Immature natural killer cell (primary cell): Measurements from ENCODE around the gene SSX5. TPM values are rescaled to one million over a fixed set of nuclear protein-coding genes. Genes with fewer than 3 reads are reported as not detected.
"Not testable (repeated sequence)": the region's sequence is repeated elsewhere in the genome, so short reads cannot be mapped to it uniquely, and the experiment has no call there.

Source experiments
- DNase-seq, 3 donors: peaks; one replicate each; pipeline ENCODE4 v3.0.0; 2022; ENCODE audit warnings: mixed read lengths in 1 of 3
- H3K27ac Mint-ChIP-seq, 6 donors: one replicate each; pipeline ENCODE4 v1.8.0; 2020; ENCODE audit warnings: mixed read lengths in 6 of 6, mild to moderate bottlenecking in 5 of 6, inconsistent platforms in 4 of 6, moderate library complexity in 3 of 6
- H3K27me3 Mint-ChIP-seq, 3 donors: one replicate each; pipeline ENCODE4 v1.8.0; 2020 to 2021; ENCODE audit warnings: low read depth in 3 of 3, mild to moderate bottlenecking in 3 of 3, mixed read lengths in 3 of 3, moderate library complexity in 3 of 3, inconsistent platforms in 1 of 3
- H3K36me3 Mint-ChIP-seq, 3 donors: one replicate each; pipeline ENCODE4 v1.8.0; 2020; ENCODE audit warnings: mixed read lengths in 3 of 3, inconsistent platforms in 2 of 3, mild to moderate bottlenecking in 2 of 3
- H3K4me1 Mint-ChIP-seq, 2 donors: one replicate each; pipeline ENCODE4 v1.8.0; 2020; ENCODE audit warnings: inconsistent platforms in 2 of 2, mild to moderate bottlenecking in 2 of 2, mixed read lengths in 2 of 2, moderate library complexity in 1 of 2
- H3K4me3 Mint-ChIP-seq, 5 donors: one replicate each; pipeline ENCODE4 v1.8.0; 2020; ENCODE audit warnings: mild to moderate bottlenecking in 5 of 5, mixed read lengths in 5 of 5, inconsistent platforms in 3 of 5, moderate library complexity in 3 of 5
- H3K9me3 Mint-ChIP-seq, 6 donors: one replicate each; pipeline ENCODE4 v1.8.0; 2020; ENCODE audit warnings: mild to moderate bottlenecking in 6 of 6, mixed read lengths in 6 of 6, inconsistent platforms in 4 of 6, moderate library complexity in 3 of 6
- polyA plus RNA-seq, 3 donors: library from polyadenylated mRNA; unstranded; fragments of 300-500 nt; fragmentation: Illumina TruSeq; gene quantifications; one replicate each; pipeline ENCODE4 v1.2.3, GENCODE V29; 2021

The SSX5 gene, protein sequence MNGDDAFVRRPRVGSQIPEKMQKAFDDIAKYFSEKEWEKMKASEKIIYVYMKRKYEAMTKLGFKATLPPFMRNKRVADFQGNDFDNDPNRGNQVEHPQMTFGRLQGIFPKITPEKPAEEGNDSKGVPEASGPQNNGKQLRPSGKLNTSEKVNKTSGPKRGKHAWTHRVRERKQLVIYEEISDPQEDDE
- polyA plus RNA-seq: not detected

DNA sequence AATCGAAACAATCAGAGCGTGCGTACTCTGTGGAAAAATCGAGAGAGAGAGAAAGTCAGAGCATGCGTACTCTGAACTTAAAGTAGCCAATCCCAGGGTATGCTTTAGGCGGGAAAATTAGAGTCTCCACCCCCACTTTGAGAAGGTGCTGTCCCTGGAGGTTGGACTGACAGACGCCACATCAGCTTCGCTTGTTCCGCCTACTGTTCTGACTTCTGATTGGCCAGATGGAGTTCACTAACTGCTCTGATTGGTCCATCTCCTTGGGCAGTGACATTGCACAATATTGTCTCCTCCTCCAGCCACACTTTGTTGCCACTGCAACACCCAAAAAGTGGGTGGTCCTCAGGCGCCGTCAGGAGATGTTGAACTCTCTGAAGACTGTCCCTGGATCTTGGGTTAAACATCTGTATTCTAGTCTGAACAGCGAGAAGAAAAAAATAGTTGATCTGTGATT is at the start of gene SSX5:
Gene SSX5 (minus strand): TSS at position 51 of the 457 bp plus-strand sequence. CDS start 1,437 bp downstream, outside the sequence.
- peaks cover 4 to 19% (median 11%) of the 10 kb centered on the region in 3 donors for H3K27me3 Mint-ChIP-seq
- H3K4me1 Mint-ChIP-seq: no peaks in the 10 kb centered on the region
- no peaks in the 10 kb centered on the region for H3K36me3 Mint-ChIP-seq
- no peak within 1 kb of the TSS for H3K4me3 Mint-ChIP-seq
- no peak for DNase-seq
- no peak within 1 kb of the TSS for H3K27ac Mint-ChIP-seq
- H3K9me3 Mint-ChIP-seq: no peaks in the 10 kb centered on the region

DNA sequence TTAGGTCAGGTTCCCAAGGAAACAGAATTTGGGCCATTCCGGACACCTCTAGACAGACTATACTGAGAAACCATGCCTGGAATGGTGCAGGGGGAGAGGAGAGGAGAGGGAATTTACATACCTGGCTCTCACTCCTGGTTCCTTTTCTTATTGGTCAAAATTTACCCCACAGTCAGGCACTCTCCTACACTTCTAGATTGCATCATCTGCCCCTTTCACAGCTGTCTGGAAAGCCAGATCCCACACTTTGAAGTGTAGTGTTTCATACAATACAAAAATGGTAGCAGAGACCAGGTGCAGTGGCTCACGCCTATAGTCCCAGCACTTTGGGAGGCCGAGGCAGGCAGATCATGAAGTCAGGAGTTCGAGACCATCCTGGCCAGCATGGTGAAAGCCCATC is 27.6 kb upstream of the SSX5 start:
- not testable (repeated sequence) for DNase-seq, H3K4me1 Mint-ChIP-seq, H3K36me3 Mint-ChIP-seq, H3K27ac Mint-ChIP-seq, H3K9me3 Mint-ChIP-seq, H3K4me3 Mint-ChIP-seq, H3K27me3 Mint-ChIP-seq

- not testable (repeated sequence) for DNase-seq, H3K9me3 Mint-ChIP-seq, H3K4me3 Mint-ChIP-seq, H3K27ac Mint-ChIP-seq, H3K4me1 Mint-ChIP-seq, H3K36me3 Mint-ChIP-seq
- peaks cover 0 to 10% (median under 1%) of the 10 kb centered on the region in 3 donors for H3K27me3 Mint-ChIP-seq
Observed at GRCh38 chrX:48214341-48214740, 17.7 kb upstream of the SSX5 start.

DNA sequence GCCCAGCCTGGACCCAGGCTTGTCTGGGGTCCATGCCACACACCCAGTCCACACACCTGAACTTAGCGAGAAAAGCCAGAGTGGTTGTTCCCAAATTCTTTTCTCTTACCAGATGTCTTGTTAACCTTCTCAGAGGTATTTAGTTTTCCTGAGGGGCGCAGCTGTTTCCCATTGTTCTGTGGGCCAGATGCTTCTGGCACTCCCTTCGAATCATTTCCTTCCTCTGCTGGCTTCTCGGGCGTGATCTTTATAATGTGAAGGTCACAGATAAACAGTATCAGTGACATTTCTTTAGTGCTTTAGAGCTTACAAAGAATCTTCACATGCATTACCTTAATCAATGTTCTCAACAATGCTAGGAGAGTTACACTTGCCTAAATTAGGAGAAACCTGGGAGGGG is 6.6 kb downstream of the SSX5 start:
- not testable (repeated sequence) for DNase-seq, H3K4me1 Mint-ChIP-seq, H3K9me3 Mint-ChIP-seq, H3K4me3 Mint-ChIP-seq, H3K36me3 Mint-ChIP-seq, H3K27ac Mint-ChIP-seq
- peaks cover 2 to 22% (median 5%) of the 10 kb centered on the region in 3 donors for H3K27me3 Mint-ChIP-seq

- H3K4me3 Mint-ChIP-seq, H3K4me1 Mint-ChIP-seq, DNase-seq, H3K9me3 Mint-ChIP-seq, H3K27ac Mint-ChIP-seq, H3K36me3 Mint-ChIP-seq: not testable (repeated sequence)
- peaks cover 3 to 10% (median 8%) of the 10 kb centered on the region in 3 donors for H3K27me3 Mint-ChIP-seq
Observed at GRCh38 chrX:48181882-48182281, 14.7 kb downstream of the SSX5 start.

DNA sequence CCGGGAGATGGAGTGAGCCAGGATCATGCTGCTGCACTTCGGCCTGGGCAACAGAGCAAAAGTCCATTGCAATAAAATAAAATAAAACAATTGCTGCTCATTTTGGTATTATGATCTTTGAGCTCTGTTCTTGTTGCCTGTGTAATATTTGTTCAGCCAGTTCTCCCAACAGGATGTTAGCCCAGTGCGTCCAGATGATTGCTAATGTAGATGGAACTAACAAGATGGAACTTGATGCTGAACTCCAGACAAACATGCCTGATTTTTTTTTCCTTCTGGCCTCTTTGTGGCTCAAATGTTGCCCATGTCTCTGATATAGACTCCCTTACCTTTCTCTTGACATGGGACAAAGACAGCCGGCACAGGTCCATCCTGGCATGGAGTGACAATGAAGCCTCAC is 15.8 kb downstream of the SSX5 start:
- peaks cover 3 to 8% (median 3%) of the 10 kb centered on the region in 3 donors for H3K27me3 Mint-ChIP-seq
- no peak for DNase-seq
- H3K9me3 Mint-ChIP-seq: no peaks in the 10 kb centered on the region
- H3K36me3 Mint-ChIP-seq: no peaks in the 10 kb centered on the region
- no peak overlapping the region for H3K27ac Mint-ChIP-seq
- no peaks in the 10 kb centered on the region for H3K4me1 Mint-ChIP-seq
- H3K4me3 Mint-ChIP-seq: no peak overlapping the region

- no peaks in the 10 kb centered on the region for H3K4me1 Mint-ChIP-seq
- H3K36me3 Mint-ChIP-seq: no peaks in the 10 kb centered on the region
- no peaks in the 10 kb centered on the region for H3K9me3 Mint-ChIP-seq
- H3K4me3 Mint-ChIP-seq: no peak overlapping the region
- H3K27ac Mint-ChIP-seq: no peak overlapping the region
- H3K27me3 Mint-ChIP-seq: peaks cover 2 to 8% (median 3%) of the 10 kb centered on the region in 3 donors
- DNase-seq: no peak
Observed at GRCh38 chrX:48179691-48180090, 16.9 kb downstream of the SSX5 start.

DNA sequence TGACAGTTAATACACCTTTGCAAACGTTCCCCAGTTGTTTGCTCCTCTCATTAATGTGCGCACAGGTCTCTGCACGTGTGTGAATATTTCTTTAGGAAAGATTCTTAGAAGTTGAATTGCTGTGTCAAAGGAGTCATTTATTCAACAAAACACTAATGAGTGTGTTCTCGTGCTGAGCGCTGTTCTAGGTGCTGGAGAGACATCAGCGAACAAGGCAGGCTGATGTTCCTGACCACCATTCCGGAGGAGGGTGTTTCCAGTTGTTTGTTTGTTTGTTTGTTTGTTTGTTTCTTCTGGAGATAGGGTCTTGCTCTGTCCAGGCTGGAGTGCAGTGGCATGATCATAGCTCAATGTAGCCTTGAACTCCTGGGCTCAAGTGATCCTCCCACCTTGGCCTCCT is 30.3 kb downstream of the SSX5 start:
- not testable (repeated sequence) for H3K27ac Mint-ChIP-seq, H3K4me1 Mint-ChIP-seq, H3K4me3 Mint-ChIP-seq, DNase-seq, H3K36me3 Mint-ChIP-seq, H3K27me3 Mint-ChIP-seq, H3K9me3 Mint-ChIP-seq

GRCh38 chrX:48165241-48165640 is 31.4 kb downstream of the SSX5 start:
- Mint-ChIP-seq H3K27ac (no peak overlapping the region), H3K36me3 (no peaks in the 10 kb centered on the region), H3K27me3 (peaks cover 2 to 6% (median 4%) of the 10 kb centered on the region in 3 donors), H3K4me1 (no peaks in the 10 kb centered on the region), H3K4me3 (no peak overlapping the region), H3K9me3 (no peaks in the 10 kb centered on the region)
- no peak for DNase-seq

- no peaks in the 10 kb centered on the region for H3K4me1 Mint-ChIP-seq
- H3K36me3 Mint-ChIP-seq: no peaks in the 10 kb centered on the region
- H3K27me3 Mint-ChIP-seq: peaks cover 2 to 6% (median 5%) of the 10 kb centered on the region in 3 donors
- no peak for DNase-seq
- no peak overlapping the region for H3K27ac Mint-ChIP-seq
- no peak overlapping the region for H3K4me3 Mint-ChIP-seq
- no peaks in the 10 kb centered on the region for H3K9me3 Mint-ChIP-seq
Observed at GRCh38 chrX:48156014-48156413, 40.6 kb downstream of the SSX5 start.

GRCh38 chrX:48154796-48155195 is 41.8 kb downstream of the SSX5 start:
- Mint-ChIP-seq H3K9me3 (no peaks in the 10 kb centered on the region), H3K4me1 (no peaks in the 10 kb centered on the region), H3K4me3 (no peak overlapping the region), H3K36me3 (no peaks in the 10 kb centered on the region), H3K27ac (no peak overlapping the region), H3K27me3 (peaks cover 2 to 8% (median 5%) of the 10 kb centered on the region in 3 donors)
- DNase-seq: no peak

GRCh38 chrX:48153769-48154168 is 42.8 kb downstream of the SSX5 start:
- H3K4me1 Mint-ChIP-seq: no peaks in the 10 kb centered on the region
- no peak overlapping the region for H3K27ac Mint-ChIP-seq
- H3K4me3 Mint-ChIP-seq: no peak overlapping the region
- H3K27me3 Mint-ChIP-seq: peaks cover 2 to 8% (median 5%) of the 10 kb centered on the region in 3 donors
- DNase-seq: no peak
- no peaks in the 10 kb centered on the region for H3K9me3 Mint-ChIP-seq
- H3K36me3 Mint-ChIP-seq: no peaks in the 10 kb centered on the region

DNA sequence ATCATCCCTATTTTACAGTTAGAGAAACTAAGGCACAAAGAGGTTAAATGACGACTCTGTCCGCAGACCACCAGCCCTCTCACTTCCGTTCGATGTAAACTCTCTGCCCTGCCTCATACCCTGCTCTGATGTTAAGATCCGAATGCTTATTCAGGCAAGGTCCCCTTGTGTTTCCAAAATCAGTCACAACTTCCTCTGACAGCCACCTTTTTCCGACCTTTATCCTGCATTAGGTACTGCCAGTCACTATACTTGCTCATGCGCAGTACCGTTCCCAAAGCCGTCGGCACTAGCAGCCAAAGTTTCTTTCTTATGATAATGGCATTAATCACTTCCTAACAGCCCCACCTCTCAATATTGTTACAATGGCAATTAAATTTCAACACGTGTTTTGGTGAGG is 53.9 kb downstream of the SSX5 start:
- DNase-seq, H3K4me3 Mint-ChIP-seq, H3K36me3 Mint-ChIP-seq, H3K27ac Mint-ChIP-seq, H3K27me3 Mint-ChIP-seq, H3K4me1 Mint-ChIP-seq, H3K9me3 Mint-ChIP-seq: not testable (repeated sequence)

- H3K4me1 Mint-ChIP-seq, H3K36me3 Mint-ChIP-seq, H3K4me3 Mint-ChIP-seq, DNase-seq, H3K9me3 Mint-ChIP-seq, H3K27ac Mint-ChIP-seq, H3K27me3 Mint-ChIP-seq: not testable (repeated sequence)
Observed at GRCh38 chrX:48141810-48142508, 54.6 kb downstream of the SSX5 start.

GRCh38 chrX:48139076-48139475 is 57.5 kb downstream of the SSX5 start:
- H3K4me1 Mint-ChIP-seq, H3K9me3 Mint-ChIP-seq, H3K27ac Mint-ChIP-seq, DNase-seq, H3K36me3 Mint-ChIP-seq, H3K4me3 Mint-ChIP-seq, H3K27me3 Mint-ChIP-seq: not testable (repeated sequence)
